NCI-H1694 treated with DMSO at 0.1 percent for 48 hours (cell line): ENCODE data around the gene KCNQ4.

Source experiments
- DNase-seq: peaks from one replicate; lab custom pipeline; 2025; lab: John Stamatoyannopoulos, UW

Gene KCNQ4

DNA sequence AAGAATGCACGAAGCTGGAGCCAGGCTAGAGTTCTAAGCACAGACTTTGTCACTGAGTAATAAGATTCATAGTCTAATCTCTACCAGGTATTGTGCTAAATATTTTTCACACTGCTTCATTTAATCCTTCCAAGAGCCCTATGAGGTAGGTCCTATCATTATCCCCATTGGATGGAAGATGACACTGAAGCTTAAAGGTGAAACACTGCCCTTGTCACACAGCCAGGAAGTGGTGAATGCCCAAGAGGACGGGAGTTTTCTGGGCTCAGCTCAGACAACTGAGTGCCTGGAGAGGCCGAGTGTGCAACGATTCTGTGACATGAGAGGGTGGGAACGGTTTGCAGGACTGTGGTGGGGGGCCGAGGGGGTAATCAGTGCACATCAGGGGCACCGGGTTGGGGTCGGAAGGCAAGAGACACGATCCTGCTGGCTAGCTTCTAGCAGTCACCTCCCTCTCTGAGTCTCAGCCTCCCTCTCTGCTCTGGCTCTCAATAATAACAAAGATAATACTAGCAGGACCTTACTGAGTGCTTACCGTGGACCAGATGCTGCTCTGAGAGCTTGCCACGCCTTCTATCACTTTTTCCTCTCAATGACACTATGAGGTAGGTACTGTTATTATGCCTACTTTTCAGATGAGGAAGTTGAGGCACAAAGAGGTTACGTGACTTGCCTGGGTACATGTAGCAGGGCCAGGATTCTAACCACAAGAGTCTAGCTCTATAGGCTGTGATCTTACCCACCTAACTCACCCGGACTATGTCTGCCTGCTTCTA lies 12.4 kb downstream of the KCNQ4 start:
- DNase-seq: no peak

DNA sequence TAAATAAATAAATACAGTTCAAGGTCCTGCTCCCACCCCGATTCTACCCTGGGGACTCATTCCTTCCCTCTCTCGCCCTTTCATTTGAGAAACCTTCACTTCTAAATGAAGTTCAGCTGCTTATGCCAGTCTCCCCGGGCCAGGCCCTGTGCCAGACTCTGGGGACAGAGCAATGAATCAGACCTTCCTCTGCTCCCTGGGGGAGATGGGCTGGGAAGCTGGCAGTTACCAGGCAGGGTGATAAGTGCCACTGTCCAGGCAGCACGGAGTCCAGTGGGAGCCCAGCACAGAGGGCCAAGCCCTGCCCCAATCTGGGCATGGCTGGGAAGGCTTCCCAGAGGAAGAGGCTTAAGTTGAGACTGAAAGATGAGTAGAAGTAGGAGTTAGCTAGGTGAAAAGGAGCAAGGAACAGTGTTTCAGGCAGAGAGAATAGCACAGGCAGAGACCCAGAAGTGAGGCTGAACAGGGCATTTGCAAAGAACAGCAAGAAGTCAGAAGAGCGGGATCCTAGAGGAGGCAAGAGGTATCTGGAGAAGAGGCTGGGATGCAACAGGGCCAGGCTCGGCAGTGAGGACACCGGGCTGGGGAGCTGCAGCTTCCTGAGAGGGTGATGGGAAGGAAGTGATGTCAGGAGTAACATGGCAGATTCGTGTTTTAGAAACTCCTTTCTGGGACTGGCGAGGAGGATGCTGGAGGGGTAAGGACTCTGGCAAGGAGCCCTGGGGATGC lies 13.5 kb downstream of the KCNQ4 start:
- no peak for DNase-seq

DNA sequence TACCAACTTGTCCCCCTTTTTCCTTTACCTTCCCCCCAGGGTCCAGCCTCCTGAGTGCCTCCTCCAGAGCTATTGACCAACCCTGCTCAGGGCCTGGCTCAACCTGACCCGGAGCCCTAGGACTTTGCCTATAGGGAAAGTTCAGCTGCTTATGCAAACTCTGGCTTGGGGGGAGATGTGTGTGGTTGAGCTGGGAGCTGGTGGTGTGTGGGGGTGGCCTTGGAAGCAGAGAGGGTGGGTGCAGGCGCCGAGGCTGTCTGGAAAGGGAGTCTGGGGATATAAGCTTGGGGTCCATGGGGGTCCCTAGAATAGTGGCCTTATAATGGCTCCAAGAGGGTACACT lies 14.1 kb downstream of the KCNQ4 start:
- no peak for DNase-seq

DNA sequence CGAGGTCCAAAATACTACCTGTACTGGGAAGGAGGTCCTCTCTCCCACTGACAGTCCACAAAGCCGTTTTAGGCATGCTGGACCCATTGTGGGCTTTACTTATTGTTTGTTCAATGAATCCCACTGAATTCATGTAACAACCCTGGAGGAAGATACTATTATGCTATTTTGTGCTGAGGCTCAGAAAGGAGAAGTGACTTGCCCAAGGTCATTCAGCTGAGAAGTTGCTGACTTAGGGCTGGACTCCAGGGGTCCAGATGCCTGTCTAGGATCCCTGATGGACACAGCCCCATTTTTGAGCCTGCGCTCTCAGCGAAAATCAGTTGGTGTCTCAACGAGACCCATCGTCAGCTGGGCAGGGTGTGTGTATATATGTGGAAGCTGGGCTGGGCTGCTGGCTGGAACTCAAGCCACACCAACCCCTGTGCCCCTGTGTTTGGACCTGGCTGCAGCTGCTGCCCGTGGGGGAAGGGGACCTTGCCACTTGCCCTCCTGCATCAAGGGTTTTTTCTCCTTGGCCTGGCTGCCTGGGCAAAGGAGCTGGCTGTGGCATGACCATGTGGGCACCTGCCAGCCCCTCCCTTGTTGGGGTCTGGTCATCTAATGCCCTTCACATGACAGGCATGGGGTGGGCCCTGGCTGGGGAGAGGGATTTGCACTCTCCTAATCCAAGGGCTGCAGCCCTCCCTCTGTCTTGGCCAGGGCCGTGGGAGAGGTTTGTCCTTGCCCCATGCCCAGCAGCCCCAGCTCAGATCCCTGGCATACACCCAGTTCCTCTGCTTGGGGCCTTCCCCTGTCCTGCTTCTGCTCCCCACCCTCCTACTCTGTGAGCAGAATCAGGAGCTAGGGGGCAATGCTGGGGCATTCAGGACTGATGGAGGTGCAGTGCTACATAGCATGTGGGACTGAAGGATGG lies 15.0 kb downstream of the KCNQ4 start:
- DNase-seq: no peak

DNA sequence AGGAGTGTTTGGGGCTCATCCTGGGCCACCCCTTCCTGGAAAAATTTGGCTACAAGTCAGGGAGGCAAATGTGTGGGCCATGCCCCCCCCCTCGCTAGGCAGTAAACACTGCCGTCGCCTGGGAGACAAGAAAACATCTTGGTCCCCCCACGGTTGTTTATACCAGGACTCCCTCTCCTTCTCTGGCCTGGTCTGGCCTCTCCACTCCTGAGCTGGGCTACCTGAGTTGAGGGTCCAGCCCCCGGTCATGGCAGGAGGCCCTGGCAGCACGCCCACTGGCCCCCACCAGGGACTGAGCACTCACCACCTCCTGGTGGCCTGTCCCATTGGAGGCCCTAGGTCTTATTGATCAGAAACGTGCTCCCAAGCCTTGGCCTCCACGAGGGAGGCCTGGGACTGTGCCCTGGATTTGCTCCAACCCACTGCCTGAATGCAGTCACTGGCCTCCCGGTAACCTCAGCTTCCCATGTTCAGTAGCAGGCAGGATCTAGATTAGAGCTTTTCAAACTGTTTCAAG lies 15.8 kb downstream of the KCNQ4 start:
- DNase-seq: no peak

DNA sequence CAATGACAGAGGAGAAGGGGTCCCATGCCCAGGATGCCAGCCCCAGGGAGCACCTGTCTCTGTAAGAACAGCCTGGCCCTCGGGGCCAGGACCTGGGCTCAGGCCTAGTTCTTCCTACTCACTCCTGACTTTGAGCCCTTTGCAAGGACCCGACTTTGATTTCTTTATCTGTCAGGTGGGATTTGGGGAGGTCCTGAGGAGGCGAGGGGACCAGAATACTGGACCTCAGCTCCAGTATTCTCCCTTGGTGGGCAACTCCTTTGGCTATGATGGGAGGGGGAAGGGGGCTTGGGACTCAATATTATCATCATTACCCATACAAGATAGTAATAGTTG lies 18.1 kb downstream of the KCNQ4 start:
- DNase-seq: no peak

DNA sequence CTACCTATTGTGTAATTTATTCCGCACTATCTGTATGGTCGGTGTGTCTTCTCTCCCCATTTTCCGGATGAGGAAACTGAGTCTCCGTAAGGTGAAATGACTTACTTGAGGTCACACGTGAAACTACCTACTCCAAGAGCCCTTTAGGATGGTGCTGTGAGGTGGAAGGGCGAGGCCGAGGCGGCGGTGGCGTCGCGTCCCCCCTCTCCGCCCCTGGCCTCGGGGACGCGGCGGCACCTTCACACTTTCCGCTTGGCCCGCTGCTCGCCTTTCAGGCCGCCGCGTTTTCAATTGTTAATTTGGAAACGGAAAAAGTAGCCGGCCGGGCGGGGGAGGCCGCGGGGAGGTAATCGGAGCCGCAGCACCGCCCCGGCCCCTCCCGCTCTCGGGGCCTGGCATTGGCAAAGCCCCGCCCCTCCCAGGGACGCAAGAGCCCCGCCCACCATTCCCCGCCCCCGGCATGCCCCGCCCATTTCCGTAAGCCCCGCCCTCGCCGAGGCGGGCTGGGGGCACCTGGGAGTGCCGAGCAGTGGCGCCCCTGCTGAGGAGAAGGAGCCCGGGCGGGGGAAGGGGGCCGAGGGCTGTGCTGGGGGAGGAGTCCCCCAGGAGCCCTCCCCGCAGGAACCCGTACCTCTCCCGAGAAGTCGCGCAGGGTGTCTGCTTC lies 18.6 kb downstream of the KCNQ4 start:
- no peak for DNase-seq

DNA sequence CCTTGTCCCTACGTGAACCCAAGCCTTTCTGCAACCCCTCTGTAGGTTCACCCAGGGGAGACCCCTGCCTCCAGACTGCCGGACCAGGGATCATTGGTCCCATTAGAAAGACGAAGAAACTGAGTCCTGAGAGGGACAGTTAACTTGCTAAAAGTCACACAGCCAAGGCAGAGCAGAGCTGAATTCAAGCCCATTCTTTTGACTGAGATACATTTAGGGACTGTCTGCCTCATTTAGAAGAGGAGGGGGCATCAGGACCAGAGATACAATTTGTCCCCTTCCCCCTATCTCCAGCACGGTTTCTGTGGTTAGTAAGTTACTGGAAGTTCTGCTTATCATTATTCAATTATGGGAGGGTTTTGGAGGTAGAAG lies 19.1 kb downstream of the KCNQ4 start:
- no peak for DNase-seq

DNA sequence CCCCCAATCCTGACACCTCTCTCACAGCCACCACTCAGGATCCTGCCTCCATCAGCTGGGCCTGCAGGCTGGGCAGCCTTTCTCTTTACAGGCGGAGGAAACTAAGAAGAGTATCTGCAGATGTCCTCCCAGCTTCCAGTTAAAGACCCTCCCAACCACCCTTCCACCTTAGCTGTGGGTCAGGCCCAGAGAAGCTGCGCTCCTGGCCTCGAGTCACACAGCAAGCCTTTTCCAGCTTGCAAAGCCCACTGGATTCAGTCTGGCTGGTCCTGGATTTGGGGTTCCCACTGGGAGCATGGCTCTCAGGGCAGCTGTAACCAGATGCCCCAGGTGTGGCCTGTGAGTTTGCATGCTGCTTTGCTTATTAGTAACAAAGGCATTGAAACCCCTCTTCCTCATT lies 19.9 kb downstream of the KCNQ4 start:
- DNase-seq: no peak

DNA sequence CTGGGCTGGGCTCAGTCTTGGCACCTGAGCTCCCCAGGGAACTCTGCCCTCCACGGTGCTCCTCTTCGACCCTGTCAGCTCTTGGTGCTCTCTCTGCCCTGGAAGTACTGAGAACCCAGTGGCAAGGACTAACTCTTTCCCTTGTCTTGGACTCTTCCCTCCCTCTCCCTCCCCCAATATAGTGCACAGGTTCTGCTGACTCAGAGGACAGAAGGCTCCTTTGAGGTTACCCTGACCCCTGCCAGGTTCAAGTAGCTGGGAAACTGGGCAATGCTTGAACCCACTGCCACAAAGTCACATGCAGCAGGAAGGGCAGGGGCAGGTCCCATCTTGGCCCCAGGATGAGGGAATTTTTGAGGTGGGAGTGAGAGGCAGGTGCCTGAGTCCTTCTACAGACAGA lies 20.3 kb downstream of the KCNQ4 start:
- DNase-seq: no peak

DNA sequence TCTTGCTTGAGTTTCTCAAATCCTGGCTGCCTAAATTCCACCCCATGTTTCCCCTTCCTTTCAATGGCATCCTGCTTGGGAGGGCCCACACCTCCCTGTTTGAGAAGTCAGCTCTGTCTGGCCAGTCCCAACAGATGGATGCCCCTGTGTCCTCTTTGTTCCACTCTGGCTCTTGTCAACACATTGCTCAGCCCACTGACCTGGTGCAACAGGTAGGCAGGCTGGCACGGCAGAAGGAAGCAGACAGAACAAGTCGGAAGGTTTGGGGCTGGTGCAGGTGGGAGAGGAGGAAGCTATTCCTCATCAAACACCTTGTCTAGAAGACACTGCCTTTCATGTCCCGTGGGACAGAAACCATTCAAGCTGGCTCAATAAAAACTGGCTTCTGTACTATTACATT lies 22.7 kb downstream of the KCNQ4 start:
- no peak for DNase-seq

DNA sequence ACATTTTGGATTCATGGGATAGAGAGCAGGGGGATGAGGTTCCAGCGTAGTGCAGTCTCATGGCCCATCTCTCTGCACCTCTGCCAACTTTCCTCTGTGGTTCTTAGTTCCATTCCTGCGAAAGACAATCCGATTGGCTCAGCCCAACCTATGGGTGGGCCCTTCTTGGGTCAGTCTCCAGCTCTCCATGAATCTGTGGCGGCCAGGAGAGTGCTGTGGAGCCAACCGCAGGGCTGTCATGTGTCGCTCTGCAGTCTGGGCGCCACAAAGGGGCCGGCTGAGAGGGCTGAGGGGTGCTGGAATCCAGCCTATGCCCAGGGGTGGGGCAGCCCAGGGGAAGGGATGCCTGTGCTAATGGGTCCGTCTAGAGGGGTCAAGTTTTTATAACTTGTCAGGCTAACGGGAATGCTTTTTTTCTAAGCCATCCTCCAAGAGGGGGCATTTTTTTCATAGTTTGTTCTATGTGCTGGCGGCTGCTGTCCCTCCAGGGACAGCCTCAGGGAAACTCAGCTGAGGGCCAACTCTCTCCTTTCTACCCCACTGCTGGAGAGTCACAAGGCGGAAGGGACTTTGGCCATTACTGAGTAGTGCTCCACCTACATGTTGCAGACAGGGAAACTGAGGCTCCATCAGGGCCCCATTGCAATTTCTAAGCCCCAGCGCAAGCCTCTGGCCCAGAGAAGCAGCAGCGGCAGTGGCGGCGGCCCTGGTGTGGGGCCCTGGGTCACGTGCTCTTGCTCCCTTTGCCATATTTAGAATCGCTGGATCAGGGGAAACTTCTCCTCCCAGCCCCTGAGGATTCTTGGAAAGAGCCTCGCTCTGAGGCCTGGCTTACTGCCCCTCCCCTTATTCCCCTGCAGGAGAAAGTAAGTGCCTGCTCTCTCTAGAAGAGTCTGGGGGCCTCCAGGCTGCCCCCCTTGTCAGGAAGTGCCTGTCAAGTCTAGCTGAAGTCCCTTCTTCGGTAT lies 23.4 kb downstream of the KCNQ4 start:
- DNase-seq: no peak

DNA sequence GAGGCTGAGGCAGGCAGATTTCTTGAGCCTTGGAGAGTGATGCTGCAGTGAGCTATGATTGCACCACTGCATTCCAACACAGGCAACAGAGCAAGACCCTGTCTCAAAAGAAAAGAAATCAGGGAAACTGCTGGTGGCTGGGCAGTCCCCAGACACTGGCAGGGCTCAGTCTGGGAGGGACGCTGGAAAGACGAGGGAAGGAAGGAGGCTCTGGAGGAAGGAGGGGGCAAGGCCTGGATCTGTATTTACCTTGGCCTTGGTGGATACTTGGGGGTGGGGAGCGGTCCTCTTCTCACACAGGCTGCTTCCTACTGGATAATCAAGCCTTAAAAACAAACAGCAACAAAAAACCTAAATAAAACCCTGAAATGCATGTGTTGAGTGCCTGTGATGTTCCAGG lies 24.4 kb downstream of the KCNQ4 start:
- DNase-seq: no peak

DNA sequence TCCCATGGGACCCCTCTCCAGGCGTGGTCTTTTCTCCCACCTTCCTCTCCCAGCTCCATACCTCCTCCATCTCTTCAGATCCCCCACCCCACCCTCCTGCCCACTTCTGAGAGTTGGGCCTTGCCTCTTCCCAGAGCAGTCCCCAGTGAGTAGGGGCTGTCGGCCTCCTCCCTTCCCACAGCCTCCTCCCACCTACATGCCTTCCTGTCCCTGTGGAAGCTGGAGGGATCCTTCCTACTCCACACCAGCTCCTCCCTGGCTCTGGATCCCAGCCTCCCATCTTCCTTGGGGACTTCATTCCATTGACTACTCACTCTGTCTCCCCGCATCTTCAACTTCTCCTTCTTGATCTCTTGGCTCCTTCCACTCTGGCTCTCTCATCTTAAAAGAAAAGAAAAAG lies 24.9 kb downstream of the KCNQ4 start:
- DNase-seq: no peak

DNA sequence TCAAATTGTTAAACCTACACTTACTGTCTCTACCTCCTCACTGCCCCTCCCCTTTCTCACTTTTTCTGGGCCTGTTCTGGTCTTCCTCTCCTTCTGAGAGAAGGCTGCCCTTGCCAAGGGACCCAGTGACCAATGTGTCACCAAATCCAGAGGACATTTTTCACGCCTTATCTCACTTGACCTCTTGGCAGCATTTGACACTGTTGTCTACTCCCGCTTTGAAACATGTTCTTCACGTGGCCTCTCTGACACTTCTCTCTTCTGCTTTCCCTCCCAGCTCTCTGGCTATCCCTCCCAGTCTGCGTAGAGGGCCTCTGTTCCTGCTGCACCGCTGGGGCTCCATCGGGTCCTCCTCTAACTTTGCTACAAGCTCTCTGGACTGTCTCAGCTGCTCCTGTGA lies 25.3 kb downstream of the KCNQ4 start:
- no peak for DNase-seq

DNA sequence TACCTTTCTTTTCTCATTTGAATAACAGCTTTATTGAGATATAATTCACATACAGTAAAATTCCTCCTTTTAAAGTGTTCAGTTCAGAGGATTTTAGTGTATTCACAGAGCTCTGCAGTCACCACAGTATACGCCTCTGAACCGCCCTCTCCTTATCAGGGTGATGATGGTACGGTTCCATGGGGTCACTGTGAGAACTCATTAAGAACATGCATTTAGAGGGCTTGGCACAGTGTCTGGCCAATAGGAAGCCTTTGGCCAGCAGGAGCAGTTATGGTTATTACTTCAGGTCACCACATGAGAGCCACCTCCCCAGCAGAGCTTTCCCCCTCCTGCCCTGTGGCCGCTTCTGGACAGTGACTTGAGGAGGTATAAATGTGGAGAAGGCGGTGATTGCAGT lies 27.3 kb downstream of the KCNQ4 start:
- DNase-seq: no peak

DNA sequence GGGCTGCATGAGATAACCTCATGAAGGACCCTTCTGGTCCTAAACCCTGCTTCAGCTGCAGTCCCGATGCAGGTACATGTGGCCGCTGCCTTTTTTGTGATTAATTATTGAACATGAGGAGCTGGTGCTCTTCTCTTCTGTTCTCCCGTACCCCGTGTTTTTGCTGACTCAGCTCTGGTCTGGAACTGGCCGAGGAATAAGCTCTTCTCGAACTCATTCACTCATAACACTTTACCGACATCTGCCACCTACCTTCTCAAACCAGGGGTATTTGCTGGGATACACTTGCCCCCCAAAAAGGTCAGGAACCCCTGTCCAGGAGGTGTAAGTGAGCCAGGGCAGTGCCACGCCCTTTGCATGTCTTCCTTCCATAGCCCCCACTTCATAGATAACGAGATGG lies 31.8 kb downstream of the KCNQ4 start:
- DNase-seq: no peak

DNA sequence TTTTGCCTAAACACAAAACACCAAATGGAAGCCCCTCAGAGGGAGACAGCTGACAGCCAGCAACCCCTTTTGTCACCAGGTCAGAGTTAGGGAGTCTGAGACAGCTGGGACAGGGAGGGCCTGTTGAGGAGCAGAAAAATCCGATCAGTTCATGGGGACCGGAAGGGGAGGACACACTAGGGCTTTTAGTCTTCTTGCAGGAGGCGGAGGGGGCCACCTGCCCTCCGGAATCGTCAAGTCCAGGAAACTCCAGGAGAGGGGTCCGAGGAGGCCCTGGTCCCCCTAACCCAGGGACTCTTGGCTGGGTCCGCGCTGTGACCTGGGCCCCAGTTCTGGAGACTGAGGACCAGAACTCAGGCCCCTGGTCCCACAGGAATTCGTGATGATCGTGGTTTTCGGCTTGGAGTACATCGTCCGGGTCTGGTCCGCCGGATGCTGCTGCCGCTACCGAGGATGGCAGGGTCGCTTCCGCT lies 34.2 kb downstream of the KCNQ4 start:
- DNase-seq: no peak

DNA sequence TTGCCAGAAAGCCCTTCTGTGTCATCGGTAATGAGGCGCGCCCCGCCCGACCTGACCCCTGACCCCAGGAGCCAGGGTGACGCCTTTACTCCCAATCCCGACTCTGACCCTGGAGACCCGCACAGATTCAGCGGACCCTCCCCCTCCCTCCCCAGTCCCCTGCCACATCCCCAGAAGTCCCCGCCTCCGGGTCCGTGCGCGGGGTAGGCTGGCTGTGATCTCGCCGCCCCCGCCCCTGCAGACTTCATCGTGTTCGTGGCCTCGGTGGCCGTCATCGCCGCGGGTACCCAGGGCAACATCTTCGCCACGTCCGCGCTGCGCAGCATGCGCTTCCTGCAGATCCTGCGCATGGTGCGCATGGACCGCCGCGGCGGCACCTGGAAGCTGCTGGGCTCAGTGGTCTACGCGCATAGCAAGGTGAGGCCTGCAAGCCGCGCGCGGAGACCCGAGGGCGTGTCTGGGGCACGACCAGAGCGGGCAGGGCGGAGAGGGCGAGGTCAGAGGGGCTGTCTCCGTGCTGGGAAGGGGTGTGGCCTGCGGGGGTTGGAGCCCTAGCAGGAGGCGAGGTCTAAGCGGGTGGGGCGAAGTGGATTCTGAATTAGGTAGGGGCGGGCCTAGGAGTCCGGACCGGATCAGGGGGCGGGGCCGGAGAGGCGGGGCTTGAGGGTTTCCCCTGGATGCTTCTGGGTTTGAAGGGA lies 34.8 kb downstream of the KCNQ4 start:
- DNase-seq: no peak

DNA sequence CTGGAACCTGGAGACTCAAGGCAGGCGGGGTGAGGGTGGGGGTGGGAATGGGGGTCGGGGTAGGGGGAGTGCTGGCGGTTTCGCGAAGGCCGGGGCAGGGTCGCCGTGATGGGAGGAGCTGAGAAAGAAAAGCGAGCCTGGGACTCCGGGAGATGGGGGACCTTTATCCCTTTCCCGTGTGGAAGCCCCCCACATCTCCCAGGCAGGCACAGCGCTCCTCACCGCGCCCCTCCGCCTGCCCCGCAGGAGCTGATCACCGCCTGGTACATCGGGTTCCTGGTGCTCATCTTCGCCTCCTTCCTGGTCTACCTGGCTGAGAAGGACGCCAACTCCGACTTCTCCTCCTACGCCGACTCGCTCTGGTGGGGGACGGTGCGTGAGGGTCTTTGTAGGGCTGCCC lies 35.5 kb downstream of the KCNQ4 start:
- DNase-seq: no peak
